IPS-11a (cell line): ENCODE data around the gene PIGN.
"Not testable (repeated sequence)": the region's sequence is repeated elsewhere in the genome, so short reads cannot be mapped to it uniquely, and the experiment has no call there.

Source experiments
- H3K4me3 ChIP-seq: one replicate; pipeline ENCODE4 v1.5.1; 2013; ENCODE audit warnings: low read depth, low read length, control low read depth

The PIGN gene

DNA sequence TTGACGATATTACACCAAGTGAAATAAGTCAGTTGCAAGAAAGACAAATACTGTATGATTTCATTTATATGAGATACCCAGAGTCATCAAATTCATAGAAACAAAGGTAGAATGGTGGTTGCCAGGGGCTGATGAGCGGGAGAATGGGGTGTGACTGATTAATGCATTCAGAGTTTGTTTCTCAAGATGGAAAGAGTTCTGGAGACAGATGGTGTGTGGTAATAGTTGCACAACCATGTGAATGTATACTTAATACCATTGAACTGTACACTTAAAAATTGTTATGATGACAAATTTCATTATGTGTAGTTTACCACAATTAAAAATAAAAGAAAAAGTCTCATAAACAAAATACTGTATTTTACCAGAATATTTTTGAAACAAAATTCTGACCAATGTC lies 117.3 kb downstream of the PIGN start:
- no peak overlapping the region for H3K4me3 ChIP-seq

DNA sequence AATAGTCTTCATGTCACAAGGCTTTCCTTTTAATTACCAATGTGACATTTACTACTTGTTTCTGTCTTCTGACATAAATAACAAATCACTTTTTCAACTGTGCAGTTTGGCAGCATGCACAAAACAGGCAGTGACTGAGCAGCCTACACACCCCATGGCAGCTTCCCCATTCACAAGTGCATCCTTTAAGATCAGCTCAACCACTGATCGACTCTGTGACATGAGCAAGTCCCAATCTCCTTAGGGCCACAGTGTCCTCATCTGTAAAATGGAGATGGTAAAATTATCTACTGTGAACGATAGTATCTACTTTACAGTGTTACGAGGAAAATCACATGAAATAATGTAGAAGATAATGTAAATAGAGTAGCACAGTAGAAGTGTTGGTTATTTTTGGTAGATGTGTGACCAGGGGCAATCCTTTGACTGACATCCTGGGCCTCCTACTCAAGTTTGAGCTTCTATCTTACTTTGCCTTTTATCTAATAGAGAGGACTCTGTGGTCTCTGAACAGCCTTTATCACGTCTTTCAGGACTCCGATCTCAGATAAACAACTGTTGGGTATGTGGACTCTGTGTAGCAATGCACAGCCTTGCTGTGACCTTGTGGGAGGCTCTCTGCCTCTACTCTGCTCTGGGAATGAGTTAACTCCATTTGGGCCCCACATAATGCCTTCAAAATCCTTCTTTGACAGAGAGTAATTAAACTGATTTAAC lies 120.6 kb downstream of the PIGN start:
- no peak overlapping the region for H3K4me3 ChIP-seq

DNA sequence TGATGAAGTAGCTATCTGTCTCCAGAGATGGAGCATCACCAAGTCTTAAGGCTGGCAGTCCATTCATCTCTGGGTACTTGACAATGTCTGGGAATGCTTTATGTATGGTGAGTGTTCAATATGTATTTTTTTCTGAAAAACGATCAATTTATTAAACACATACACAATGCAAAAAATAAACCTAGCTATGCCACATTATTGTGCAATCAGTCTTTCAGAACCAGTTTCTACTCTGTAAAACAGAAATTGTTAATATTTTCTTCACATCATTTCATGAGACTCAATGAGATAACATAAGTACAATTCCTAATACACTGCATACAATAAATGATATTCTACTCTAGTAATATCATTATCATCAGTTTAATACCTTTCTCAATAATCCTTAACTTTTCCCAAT lies 122.5 kb downstream of the PIGN start:
- no peak overlapping the region for H3K4me3 ChIP-seq

DNA sequence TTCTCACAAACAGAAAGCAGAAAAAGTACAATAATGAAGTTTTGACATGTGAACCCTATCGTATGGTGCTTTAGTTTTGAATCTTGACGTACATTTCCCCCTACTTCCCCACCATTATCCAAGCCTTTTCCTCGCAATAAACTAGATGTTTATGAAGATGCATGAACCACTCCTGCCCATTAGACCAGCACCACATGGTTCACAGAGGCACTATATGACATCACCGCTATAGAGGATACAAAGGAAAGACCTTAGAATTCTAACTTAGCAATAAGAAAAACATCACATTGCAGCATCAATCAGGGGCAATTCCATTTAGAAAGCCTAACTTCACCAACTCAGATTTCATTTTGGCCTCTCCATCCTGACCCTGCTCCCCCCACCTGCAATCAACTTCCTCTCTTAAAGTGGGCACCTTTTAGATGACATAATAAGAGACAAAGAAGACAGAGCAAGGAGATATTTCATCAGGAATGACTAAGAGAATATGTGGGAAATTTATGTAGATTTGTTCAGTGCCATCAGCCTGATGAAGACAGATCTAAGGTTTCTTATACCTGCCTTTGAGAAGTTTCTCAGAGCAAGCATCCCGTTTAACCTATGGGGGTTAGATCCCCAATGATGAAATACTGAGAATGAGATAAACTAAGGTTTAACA lies 124.9 kb downstream of the PIGN start:
- H3K4me3 ChIP-seq: no peak overlapping the region

DNA sequence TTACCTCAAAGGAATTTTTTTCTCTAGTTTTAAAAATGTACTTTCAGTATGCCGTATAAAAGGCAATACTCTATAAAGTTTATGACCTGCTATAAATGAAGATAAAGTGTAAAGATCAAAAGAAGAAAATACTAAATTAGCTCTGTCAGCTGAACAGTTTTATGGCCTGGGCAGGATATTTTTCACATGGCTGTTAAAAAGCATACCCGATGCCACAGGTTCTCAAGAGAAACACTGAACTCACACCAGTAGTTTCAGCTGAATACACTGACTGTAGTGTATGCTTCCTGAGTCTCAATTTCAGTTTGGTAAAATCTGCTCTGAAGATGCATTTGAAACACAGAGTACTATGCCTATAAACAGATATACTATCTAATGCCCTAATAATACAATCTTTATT lies 126.0 kb downstream of the PIGN start:
- no peak overlapping the region for H3K4me3 ChIP-seq

DNA sequence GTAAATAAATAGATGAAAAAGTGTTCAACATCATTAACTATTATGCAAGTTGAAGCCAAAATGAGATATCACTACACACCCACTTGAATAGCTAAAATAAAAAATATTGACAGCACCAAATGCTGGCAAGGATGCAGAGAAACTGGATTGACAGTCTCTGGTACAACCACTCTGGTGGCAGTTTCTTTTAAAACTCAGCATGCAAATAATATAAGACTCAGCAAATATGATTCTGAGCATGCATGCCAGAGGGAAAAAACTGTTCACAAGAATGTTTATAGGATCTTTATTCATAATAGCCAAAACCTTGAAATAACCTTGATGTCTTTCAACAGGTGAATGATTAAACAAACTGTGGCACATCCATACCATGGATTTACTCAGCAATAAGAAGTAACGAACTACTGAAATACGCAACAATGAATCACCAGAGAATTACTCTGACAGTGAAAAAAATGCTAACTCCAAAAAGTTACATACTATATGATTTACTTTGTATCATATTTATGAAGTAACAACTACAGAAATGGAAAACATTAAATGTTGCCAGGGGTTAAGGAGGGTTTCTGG lies 131.8 kb downstream of the PIGN start:
- H3K4me3 ChIP-seq: no peak overlapping the region

DNA sequence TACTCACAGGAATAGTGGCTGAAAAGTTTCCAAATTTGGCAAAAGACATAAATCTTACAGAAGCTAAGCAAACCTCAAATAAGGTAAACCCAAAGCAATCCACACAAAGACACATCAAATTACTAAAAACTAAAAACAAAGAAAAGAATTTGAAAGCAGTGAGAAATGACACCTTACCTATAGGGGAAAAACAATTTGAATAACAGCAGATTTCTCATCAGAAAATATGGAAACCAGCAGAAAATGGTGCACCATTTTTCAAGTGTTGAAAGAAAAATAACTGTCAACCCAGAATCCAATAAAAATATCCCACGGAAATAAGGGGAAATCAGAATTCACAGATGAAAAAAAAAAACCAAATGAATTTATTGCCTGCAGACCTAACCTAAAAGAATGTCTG lies 138.6 kb downstream of the PIGN start:
- no peak overlapping the region for H3K4me3 ChIP-seq

DNA sequence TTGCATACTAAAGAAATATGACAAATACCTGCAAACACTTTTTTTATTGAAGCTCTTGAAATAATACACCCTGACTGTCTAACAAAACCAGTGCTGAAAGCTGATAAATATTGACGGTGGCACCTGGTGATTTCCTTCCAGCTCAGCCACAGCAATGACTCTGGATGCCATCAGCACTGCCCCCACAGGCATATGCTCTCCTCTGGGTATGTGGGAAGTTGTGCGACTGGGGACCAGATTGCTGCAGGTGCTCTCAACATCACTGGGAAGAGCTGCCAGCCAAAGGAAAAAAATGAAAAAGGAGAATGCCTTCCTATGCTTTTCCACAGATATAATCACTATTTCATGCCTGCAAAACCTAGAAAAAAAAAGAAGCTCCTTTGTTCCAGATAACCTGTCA lies 141.5 kb downstream of the PIGN start:
- no peak overlapping the region for H3K4me3 ChIP-seq

DNA sequence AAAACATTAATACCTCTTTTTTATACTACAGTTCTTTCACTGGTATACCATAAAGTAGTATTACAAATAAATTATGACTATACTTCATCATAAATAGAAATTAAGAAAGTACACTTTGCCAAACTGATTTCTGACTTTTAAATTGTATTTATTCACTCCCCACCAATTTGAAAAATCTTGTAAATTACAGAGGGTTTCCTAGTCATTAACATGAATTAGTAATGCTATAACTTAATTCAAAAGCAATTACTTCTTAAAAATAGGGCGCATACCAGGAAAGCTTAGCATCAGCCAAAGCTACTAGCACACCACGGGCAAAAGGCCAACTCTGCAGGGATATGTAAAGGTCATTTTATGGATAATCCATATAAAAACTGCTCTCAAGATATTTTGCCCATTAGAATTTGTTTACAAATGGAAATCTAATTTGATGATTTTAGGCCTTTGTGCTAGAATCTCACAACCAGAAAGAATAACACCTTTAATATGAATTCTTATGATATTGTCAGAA lies 142.3 kb downstream of the PIGN start:
- no peak overlapping the region for H3K4me3 ChIP-seq

DNA sequence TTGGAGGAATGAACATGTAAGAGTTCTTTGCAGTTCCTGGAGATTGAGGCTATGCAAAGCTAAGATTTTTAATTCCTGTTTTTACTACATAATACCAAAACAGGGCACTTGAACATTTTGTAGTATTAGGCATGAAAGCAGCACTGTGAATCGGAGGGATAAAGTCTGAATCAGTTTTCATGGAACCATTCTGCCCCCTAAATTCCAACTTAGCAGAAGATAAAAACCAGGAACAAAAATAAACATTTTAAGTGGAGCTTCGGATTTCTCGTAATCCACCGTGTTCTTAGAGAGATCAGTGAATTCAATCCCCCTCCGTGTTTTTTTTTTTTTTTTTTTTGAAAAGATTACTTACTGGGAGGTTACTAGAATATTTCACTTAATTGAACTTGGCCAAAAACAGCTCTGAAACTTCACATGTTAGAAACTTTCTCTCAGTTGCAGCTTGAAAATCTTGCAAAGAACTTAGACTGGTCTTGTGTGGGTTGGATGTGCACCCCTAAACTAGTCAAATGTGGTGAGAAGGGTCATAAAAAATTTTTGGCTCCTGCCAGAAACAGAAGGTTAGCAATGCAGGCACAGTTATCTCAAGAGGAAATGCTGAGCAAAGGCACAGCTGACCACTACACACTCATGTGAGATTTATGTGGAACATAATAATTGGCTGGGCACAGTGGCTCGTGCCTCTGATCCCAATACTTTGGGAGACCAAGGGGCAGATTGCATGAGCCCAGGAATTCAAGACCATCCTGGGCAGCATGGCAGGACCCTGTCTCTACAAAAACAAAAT lies 148.7 kb downstream of the PIGN start:
- H3K4me3 ChIP-seq: no peak overlapping the region

DNA sequence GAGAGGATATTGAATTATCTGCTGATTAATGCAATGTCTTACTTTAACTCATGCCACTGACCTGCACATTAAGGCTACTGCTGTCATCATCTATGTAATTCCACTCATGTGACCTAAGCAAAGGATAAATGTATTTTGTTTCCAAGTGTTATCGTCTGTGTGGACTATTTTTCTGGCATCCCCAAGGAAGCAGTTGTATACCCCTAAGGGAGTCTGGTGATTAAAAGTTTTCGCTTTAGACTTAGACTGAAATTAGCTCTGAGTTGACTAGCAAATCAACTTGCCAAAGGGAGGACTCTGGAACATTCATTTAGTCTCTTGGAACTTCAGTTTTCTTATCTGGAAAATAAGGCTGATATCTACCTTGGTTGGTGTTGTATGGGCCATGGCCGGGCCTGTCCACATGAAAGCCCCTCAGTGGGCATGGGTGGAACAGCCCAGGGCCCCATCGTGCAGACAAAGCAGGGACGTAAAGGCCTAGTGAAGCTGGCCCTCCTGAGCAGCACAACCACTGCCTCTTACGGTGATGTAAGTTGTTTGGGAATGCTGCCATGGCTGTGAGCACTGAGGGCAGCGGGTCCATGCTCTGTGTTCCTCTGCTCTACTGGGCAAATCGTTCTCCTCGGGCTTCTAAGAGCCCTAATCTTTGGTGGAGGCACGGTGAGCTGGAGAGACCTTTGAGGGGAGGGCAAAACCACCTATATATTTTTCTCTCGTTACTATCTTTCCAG lies 149.7 kb downstream of the PIGN start:
- H3K4me3 ChIP-seq: no peak overlapping the region

DNA sequence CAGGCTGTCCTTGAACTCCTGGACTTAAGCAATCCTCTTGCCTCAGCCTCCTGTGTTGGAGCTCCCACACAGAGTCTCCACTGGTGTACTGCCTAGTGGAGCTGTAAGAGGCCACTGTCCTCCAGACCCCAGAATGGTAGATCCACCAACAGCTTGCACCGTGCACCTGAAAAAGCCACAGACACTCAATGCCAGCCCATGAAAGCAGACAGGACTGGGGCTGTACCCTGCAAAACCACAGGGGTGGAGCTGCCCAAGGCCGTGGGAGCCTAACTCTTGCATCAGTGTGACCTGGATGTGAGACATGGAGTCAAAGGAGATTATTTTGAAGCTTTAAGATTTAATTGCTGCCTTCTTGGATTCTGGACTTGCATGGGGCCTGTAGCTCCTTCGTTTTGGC lies 152.6 kb downstream of the PIGN start:
- H3K4me3 ChIP-seq: not testable (repeated sequence)

DNA sequence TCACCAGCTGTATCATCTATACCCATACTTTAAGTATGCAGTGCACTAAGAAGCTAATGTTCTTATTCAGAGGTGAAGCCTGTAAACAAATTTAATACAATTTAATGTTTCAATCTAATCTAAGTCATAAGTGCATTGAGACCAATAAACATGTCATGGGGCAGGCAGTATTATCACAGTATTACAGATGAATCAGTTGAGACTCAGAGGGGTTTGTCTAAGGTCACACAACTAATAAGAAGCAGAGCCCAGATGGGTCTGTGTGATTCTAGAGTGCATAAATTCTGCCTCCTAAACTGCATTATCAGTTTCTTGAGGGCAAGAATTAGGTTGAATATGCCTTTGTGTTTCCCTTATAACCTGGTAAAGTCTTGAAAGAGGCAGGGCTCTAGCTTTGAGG lies 153.1 kb downstream of the PIGN start:
- no peak overlapping the region for H3K4me3 ChIP-seq

DNA sequence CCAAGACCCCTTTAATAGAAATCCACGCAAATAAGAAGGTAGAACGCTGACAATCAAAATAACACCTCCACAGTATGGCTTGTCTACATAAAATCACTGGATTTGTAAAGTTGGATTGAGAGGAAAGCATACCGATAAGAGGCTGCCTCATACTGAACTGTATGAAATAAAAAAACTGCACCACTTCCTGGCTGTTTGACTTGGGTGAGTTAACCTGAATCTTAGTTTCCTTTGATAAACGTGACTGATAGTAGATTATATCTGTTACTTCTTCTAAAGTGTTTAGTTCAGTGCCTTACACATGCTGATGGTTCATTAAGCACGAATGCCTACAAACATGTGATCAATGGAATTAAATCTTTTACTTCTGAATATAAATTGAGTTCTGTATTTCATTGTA lies 153.6 kb downstream of the PIGN start:
- no peak overlapping the region for H3K4me3 ChIP-seq

DNA sequence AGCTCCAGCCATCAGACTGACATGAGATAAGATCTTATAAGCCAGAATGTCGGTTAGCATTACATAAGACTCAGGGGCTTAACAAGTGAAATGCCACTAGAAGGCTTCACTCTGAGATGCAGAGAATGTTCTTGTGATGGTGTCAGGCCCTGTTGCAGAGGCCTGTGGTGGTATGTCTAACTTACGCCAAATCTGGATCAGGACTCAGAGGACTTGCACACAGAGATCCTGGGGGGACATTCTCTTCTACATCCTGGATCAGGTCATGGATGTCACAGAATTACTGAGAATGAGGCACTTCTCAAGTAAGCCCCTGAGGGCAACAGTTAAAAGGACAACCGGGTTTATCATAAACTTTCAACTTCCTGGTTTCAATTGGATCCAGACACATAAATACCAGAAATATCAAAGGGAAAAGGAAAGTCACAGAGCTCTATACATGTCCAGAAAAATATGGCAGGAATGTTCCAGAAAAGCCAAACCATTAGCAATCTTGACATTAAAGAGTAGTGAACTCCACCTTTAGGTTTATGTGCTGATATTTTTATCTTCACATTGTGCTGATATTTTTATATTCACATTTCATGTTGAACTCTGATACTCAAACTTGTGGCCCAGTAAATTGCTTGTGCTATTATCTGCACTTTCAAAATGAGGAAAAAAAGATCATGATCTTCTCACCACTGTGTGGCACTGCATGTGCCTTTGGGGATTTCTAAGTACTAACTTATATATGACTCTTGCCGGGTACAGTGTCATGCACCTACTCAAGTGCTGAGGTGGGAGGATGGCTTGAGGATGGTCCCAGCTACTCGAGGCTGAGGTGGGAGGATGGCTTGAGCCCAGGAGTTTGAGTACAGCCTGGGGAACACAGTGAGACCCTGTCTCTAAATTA lies 156.5 kb downstream of the PIGN start:
- no peak overlapping the region for H3K4me3 ChIP-seq

DNA sequence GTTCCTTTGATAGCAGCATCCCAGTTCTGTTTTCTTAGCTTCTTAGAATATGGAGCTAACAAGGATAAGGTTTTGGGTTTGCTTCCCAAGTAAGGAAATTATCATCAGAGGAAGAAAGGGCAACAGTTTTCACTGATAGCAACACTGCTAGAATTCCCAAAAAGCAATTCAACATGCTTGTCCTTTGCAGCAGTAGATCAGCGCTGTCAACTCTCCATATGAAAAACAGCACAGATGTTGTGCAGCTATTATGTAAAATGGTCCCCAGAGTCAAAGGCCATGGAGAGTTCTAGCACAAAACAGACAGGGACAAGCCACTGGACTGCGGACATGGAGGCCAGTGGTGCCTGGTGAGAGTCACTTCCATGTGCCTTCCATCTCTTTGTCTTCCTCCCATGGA lies 158.1 kb downstream of the PIGN start:
- no peak overlapping the region for H3K4me3 ChIP-seq

DNA sequence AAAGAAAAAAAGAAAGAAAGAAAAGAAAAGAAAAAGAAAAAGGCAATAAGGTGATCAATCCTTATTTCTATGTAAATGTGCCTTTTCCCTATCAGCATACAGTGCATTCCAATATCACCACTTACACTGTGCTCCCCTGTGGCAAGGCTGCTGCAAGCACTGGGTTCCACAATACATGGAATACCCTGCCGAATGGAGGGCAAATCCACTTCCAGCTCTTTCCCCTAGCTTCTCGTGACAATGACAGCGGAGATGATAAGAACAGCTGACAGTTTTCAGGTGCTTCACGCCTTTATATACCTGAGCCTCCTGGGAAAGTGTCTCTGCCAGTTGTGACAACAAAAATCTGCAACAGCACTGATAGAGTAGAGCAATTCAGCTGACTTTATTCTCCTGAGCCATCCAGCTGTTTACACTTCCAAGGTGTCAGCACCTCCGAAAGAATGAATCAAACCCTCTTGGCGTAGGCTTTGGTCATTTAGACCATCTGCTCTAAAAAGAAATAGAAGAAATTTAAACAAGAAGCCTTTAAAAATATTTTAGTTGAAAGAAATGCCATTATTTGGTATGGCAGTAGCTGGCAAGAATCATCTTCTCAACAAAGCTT lies 158.8 kb downstream of the PIGN start:
- H3K4me3 ChIP-seq: no peak overlapping the region

DNA sequence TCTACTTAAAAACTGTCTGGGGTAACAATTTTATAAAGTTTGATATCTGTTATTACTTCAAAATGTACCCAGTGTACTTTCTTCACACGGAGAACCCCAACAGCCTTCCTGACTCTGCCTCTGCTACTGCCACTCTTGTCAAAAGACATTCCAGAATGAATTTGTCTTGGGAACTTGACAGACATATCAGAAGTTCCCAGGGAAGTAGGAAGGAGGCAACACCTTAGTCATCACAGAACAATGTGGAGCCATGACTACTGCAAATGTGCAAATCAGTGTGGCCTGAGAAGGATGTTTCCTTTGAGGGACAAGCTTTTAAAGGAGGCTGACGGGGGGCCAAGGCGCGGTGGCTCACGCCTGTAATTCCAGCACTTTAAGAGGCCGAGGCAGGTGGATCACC lies 160.3 kb downstream of the PIGN start:
- no peak overlapping the region for H3K4me3 ChIP-seq

DNA sequence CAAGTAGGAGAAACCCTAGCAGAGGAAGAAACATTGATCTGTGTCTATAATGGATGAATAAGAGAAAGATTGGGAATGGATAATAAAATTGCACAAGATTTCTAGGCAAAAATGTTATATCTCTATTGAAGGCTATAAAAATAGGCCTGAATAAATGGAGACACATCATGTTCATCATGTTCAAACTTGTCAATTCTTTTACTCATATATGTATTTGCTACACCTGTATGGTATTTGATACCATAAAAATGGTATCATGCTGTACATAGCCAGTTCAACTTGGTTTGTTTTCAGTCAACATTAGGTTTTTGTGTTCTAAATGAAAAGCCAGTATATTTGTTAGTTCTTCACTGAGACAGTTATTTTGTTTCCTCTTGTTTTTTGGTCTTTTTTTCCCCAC lies 161.9 kb downstream of the PIGN start:
- no peak overlapping the region for H3K4me3 ChIP-seq

DNA sequence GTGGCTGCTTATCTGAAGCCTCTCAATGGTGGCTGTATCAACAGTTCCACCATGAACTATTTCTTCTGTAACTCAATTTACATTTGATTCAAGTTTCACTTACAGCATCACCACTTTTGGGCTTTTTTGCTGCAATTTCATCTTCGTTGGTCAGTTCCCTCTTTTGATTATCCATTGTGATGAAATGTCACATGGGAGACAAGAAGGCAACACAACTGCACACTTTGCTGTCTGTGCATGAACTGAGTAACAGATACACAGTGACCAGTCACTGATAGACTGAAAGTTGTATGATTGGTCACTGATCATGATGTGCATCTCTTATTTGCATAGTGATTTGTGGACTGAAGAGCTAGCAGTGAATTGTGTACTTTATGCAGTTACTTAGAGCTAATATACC lies 163.3 kb downstream of the PIGN start:
- H3K4me3 ChIP-seq: no peak overlapping the region
